ENCODE data around the gene RTEL1.

The RTEL1 gene

DNA sequence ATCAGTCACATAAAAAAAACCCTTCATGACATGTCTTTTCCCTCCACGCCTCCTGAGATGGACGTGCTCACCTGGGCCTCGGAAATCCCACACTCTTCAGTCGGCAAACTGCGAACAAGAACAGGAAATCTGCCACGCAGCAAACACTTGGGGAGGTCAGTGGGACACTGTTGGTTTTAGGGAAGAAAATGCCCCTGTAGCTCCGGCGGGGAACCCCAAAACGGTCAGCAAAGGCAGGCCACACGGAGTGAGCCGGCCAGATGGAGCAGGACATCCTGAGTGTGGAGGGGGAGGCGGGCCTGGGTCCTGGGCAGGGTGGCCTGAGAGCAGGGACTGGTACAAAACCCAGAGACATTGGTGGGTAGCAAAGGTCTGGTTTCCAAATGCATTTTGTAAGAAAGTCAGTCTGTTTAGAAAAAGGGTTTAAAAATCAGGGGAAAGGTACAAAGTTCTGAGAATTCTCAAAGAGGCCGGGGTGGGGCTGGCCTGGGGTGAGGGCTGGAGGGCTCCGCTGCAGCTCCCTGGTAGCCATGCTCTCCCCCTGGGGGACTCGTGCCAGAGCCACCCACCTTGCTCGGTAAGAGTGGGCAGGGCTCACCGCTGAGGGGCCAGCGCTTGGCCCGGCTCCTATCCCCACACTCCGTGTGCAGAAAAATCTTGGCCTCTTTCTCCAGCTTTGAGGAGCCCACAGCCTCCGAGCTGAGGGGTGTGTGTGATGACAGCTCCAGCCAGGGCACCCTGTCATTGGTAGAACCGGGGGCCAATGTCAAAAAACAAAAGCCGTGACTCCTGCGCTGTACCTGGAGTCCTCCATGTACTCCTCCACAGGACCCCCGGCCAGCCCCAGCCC is 86.7 kb downstream of the RTEL1 start:
- no peak overlapping the region for H3K4me3 ChIP-seq (ENCODE audit: low read depth, low read length)
- no peak for DNase-seq (ENCODE audit: low read depth)

DNA sequence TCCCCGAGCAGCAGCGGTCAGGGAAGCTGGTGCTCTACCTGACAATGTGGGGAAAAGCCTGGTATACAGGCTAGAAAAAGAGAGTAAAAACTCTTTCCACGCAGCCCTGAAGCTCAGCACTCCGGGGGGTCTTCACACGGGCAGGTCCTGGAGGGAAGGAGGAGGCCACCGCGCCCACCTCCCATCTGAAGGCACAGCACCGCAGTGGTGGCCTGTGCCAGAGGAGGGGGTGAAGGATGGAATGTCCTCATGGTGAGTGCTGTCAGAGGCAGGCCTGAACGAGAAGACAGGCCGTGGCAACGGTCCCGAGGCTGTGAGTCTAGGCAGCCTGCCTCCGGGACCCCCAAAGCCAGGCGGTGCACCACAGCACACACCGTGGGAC is 87.3 kb downstream of the RTEL1 start:
- no peak overlapping the region for H3K4me3 ChIP-seq (ENCODE audit: low read depth, low read length)

More for the DNA sequence above, 87.3 kb downstream of the RTEL1 start:
- no peak for DNase-seq (ENCODE audit: low read depth)

Measured in skeletal muscle cell (primary cell).